GM12878 (cell line): ENCODE data around the gene ZFP1.

Source experiments
- EP300 ChIP-seq, 2 experiments: fragments of 150-350 bp in 1 of 2; IDR thresholded peaks; 2 replicates each; pipeline ENCODE4 v1.6.1; 2011 to 2012; ENCODE audit warnings: low read depth in 2 of 2, low read length in 2 of 2, borderline replicate concordance in 1 of 2, improper control_type of control experiment in 1 of 2, inconsistent platforms in 1 of 2; ENCODE audit not compliant: control insufficient read depth in 1 of 2
- IKZF1 ChIP-seq: fragments of 450-650 bp; conservative IDR thresholded peaks from 2 replicates; pipeline ENCODE4 v1.6.1; 2017; ENCODE audit warnings: antibody characterized with exemption, mild to moderate bottlenecking
- MXI1 ChIP-seq: fragments of 150-350 bp; IDR thresholded peaks from 2 replicates; pipeline ENCODE4 v1.6.1; 2011; ENCODE audit warnings: low read depth, mild to moderate bottlenecking, inconsistent platforms, low read length, improper control_type of control experiment
- ZBTB40 ChIP-seq: fragments of 450-650 bp; IDR thresholded peaks from 2 replicates; pipeline ENCODE4 v1.6.1; 2016; ENCODE audit warnings: mild to moderate bottlenecking, moderate library complexity, borderline replicate concordance
- TF ChIP-seq, protein P1 (sequence below), 3 experiments: IDR thresholded peaks in 2 of 3; conservative IDR thresholded peaks in 1 of 3; 2 replicates each; pipeline ENCODE4 v1.5.1; 2011; ENCODE audit warnings: low read depth in 3 of 3, low read length in 3 of 3, mild to moderate bottlenecking in 3 of 3, control low read depth in 2 of 3, moderate library complexity in 2 of 3, inconsistent platforms in 1 of 3, mixed read lengths in 1 of 3; ENCODE audit not compliant: control insufficient read depth in 2 of 3, insufficient read depth in 1 of 3; ENCODE audit errors: extremely low read depth in 1 of 3
- TF ChIP-seq, protein P2 (sequence below): IDR thresholded peaks from 2 replicates; pipeline ENCODE4 v1.6.1; 2012; ENCODE audit warnings: mild to moderate bottlenecking, low read depth, low read length

- TF ChIP-seq EP300 (IDR thresholded peaks at IDR 0.05; ENCODE audit: borderline replicate concordance in 1 of 2, control insufficient read depth in 1 of 2, low read depth in 2 of 2, low read length in 2 of 2) (no peak), ZBTB40 (no peak), MXI1 (no peak), IKZF1 (no peak)
- TF ChIP-seq, protein P1, sequence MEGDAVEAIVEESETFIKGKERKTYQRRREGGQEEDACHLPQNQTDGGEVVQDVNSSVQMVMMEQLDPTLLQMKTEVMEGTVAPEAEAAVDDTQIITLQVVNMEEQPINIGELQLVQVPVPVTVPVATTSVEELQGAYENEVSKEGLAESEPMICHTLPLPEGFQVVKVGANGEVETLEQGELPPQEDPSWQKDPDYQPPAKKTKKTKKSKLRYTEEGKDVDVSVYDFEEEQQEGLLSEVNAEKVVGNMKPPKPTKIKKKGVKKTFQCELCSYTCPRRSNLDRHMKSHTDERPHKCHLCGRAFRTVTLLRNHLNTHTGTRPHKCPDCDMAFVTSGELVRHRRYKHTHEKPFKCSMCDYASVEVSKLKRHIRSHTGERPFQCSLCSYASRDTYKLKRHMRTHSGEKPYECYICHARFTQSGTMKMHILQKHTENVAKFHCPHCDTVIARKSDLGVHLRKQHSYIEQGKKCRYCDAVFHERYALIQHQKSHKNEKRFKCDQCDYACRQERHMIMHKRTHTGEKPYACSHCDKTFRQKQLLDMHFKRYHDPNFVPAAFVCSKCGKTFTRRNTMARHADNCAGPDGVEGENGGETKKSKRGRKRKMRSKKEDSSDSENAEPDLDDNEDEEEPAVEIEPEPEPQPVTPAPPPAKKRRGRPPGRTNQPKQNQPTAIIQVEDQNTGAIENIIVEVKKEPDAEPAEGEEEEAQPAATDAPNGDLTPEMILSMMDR (IDR thresholded peaks at IDR 0.05 in 2 of 3, conservative IDR thresholded peaks at IDR 0.05 in 1 of 3; ENCODE audit: control insufficient read depth in 2 of 3, extremely low read depth in 1 of 3, insufficient read depth in 1 of 3, low read depth in 3 of 3, low read length in 3 of 3), result no peak
- TF ChIP-seq, protein P2, sequence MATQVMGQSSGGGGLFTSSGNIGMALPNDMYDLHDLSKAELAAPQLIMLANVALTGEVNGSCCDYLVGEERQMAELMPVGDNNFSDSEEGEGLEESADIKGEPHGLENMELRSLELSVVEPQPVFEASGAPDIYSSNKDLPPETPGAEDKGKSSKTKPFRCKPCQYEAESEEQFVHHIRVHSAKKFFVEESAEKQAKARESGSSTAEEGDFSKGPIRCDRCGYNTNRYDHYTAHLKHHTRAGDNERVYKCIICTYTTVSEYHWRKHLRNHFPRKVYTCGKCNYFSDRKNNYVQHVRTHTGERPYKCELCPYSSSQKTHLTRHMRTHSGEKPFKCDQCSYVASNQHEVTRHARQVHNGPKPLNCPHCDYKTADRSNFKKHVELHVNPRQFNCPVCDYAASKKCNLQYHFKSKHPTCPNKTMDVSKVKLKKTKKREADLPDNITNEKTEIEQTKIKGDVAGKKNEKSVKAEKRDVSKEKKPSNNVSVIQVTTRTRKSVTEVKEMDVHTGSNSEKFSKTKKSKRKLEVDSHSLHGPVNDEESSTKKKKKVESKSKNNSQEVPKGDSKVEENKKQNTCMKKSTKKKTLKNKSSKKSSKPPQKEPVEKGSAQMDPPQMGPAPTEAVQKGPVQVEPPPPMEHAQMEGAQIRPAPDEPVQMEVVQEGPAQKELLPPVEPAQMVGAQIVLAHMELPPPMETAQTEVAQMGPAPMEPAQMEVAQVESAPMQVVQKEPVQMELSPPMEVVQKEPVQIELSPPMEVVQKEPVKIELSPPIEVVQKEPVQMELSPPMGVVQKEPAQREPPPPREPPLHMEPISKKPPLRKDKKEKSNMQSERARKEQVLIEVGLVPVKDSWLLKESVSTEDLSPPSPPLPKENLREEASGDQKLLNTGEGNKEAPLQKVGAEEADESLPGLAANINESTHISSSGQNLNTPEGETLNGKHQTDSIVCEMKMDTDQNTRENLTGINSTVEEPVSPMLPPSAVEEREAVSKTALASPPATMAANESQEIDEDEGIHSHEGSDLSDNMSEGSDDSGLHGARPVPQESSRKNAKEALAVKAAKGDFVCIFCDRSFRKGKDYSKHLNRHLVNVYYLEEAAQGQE, result no peak
Measured at GRCh38 chr16:75127713-75128415, 20.5 kb upstream of the ZFP1 start.
